ENCODE data around the gene SLC43A2.

DNA sequence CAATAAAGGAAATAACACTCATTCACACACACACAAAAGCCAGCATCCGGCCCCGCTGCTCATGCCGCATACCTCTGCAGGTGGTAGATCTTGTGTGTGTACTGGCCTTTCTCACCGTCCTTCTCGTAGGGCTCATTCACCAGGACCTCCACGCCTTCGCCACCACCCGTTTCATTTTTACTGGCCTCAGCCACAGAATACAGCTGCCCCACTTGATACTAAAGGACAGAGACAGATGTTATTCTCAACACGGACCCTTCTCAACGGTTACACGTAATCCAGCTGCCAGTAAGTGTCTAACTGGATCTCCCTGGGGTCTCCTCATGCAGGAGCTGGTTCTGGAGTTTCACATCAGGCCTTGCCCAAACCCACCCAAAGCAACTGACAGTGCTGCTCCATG lies 75.7 kb downstream of the SLC43A2 start:
- TF ChIP-seq CTCF (IDR thresholded peaks at IDR 0.05) (no peak), POLR2A (IDR thresholded peaks at IDR 0.05) (no peak), POLR2AphosphoS5 (IDR thresholded peaks at IDR 0.05) (no peak), EP300 (IDR thresholded peaks at IDR 0.05) (no peak)

Data from stomach (tissue), 4 donors.